ENCODE measurements around the gene NUAK2.
"Not testable (repeated sequence)": the region's sequence is repeated elsewhere in the genome, so short reads cannot be mapped to it uniquely, and the experiment has no call there.

Gene NUAK2

DNA sequence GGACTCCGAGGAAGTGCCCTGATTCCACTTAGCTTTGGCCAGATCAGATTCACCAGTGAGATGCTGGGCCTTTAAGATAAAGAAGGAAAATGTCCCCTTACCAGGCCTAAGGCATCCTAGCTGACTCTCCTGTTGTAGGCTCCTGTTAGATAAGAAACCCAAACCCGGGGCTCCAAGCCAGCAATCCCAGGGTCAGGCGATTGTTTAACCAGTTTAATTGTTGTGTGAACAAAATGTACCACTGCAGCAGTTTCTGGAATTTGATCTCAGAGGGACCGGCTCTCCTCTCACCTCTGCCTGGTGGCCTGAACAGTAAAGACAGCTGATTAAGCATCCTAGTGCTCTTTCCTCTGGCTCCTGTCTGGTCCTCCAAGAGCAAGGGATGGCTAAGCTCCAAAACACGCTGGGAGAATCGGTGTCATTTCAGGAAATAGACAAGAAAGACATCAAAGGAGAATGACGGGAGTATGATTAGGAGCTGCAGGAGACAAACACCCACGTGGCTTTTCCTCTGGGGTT lies 44.5 kb upstream of the NUAK2 start:
- no peak overlapping the region for H3K18ac ChIP-seq (ENCODE audit: low read depth in 1 of 2, low read length in 2 of 2)
- H3K79me1 ChIP-seq (replicated peaks; ENCODE audit: low read length, poor library complexity, severe bottlenecking), result no peaks in the 10 kb centered on the region
- no peak overlapping the region for H2BK15ac ChIP-seq (ENCODE audit: low read depth, poor library complexity, severe bottlenecking)
- no peaks in the 10 kb centered on the region for H3K36me3 ChIP-seq (ENCODE audit: control insufficient read depth in 1 of 2, insufficient read depth in 2 of 2, low read depth in 1 of 2, low read length in 2 of 2)
- DNase-seq, result no peak
- H3K9me3 ChIP-seq (ENCODE audit: control insufficient read depth, low read length), result no peaks in the 10 kb centered on the region
- no peak overlapping the region for H4K91ac ChIP-seq (ENCODE audit: low read length)
- no peaks in the 10 kb centered on the region for H3K4me1 ChIP-seq (ENCODE audit: control insufficient read depth, insufficient read depth, low read depth, low read length)
- H3K27me3 ChIP-seq (ENCODE audit: control insufficient read depth in 1 of 2, insufficient read depth in 1 of 2, low read length in 2 of 2), result peaks cover 37 to 42% of the 10 kb centered on the region in 2 experiments
- no peak overlapping the region for H2BK12ac ChIP-seq (ENCODE audit: low read length in 2 of 2)
- 67% methylated on average over 7 of the region's 8 CpGs for WGBS
- H3K4me3 ChIP-seq (ENCODE audit: insufficient read depth in 1 of 2, low read depth in 1 of 2, low read length in 2 of 2), result no peak overlapping the region
- no peak overlapping the region for H4K8ac ChIP-seq (ENCODE audit: low read length)
- H2BK5ac ChIP-seq (ENCODE audit: low read depth, low read length, poor library complexity, severe bottlenecking), result no peak overlapping the region
- no peak overlapping the region for H3K23ac ChIP-seq (ENCODE audit: low read length in 2 of 2)
- no peak overlapping the region for H3K9ac ChIP-seq (ENCODE audit: low read length)
- no peak overlapping the region for H3K4ac ChIP-seq (ENCODE audit: low read depth in 1 of 2, low read length in 2 of 2)
- H2AFZ ChIP-seq (ENCODE audit: low read depth, low read length), result no peak overlapping the region
- no peak overlapping the region for H2AK5ac ChIP-seq (ENCODE audit: low read length, severe bottlenecking)
- no peak overlapping the region for H3K14ac ChIP-seq (ENCODE audit: low read length in 2 of 2)
- H3K4me2 ChIP-seq (ENCODE audit: low read length, poor library complexity, severe bottlenecking), result no peak overlapping the region
- H3K27ac ChIP-seq (ENCODE audit: low read length, poor library complexity, severe bottlenecking), result no peak overlapping the region
- H2BK120ac ChIP-seq (ENCODE audit: low read depth, low read length), result no peak overlapping the region

DNA sequence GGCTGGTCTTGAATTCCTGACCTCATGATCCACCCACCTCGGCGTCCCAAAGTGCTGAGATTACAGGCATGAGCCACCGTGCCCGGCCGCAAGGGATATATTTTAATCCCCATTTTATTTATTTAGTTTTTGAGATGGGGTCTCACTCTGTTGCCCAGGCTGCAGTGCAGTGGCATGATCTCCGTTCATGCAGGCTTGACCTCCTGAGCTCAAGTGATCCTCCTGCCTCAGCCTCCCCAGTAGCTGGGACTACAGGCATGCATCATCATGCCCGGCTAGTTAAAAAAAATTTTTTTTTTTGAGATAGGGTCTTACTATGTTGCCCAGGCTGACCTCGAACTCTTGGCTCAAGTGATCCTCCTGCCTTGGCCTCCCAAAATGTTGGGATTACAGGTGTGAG lies 43.5 kb upstream of the NUAK2 start:
- not testable (repeated sequence) for H2AFZ ChIP-seq (ENCODE audit: low read depth, low read length); H3K36me3 ChIP-seq (ENCODE audit: control insufficient read depth in 1 of 2, insufficient read depth in 2 of 2, low read depth in 1 of 2, low read length in 2 of 2); DNase-seq; H2BK12ac ChIP-seq (ENCODE audit: low read length in 2 of 2); H2BK120ac ChIP-seq (ENCODE audit: low read depth, low read length); H3K23ac ChIP-seq (ENCODE audit: low read length in 2 of 2); H3K9ac ChIP-seq (ENCODE audit: low read length); H3K9me3 ChIP-seq (ENCODE audit: control insufficient read depth, low read length); H3K4me1 ChIP-seq (ENCODE audit: control insufficient read depth, insufficient read depth, low read depth, low read length); H3K18ac ChIP-seq (ENCODE audit: low read depth in 1 of 2, low read length in 2 of 2); H3K14ac ChIP-seq (ENCODE audit: low read length in 2 of 2); H3K79me1 ChIP-seq (replicated peaks; ENCODE audit: low read length, poor library complexity, severe bottlenecking); H2AK5ac ChIP-seq (ENCODE audit: low read length, severe bottlenecking); H4K91ac ChIP-seq (ENCODE audit: low read length); H2BK15ac ChIP-seq (ENCODE audit: low read depth, poor library complexity, severe bottlenecking); H3K4me3 ChIP-seq (ENCODE audit: insufficient read depth in 1 of 2, low read depth in 1 of 2, low read length in 2 of 2); H3K4me2 ChIP-seq (ENCODE audit: low read length, poor library complexity, severe bottlenecking); H3K27ac ChIP-seq (ENCODE audit: low read length, poor library complexity, severe bottlenecking); H3K4ac ChIP-seq (ENCODE audit: low read depth in 1 of 2, low read length in 2 of 2); H2BK5ac ChIP-seq (ENCODE audit: low read depth, low read length, poor library complexity, severe bottlenecking); H4K8ac ChIP-seq (ENCODE audit: low read length)
- peaks cover 45 to 46% of the 10 kb centered on the region in 2 experiments for H3K27me3 ChIP-seq (ENCODE audit: control insufficient read depth in 1 of 2, insufficient read depth in 1 of 2, low read length in 2 of 2)
- WGBS, result 94% methylated on average over 4 of the region's 8 CpGs

DNA sequence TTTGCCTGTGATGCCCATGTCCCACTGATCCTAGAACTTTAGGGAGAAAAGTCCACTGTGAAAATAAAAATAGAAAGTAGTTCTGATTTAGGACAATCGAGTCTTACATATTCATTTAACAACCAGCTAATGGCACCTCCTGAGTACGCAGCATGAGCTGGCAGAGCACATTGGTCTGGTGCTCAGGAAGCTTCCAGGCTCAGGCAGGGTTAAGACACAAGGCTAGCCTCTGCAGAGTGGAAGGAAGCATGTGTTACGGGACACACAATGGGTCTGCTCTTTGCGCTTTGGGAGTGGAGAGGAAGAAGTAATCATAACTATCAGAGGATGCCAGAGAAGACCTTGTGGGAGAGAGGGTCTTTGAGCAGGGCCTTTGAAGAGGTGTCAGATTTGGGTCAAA lies 39.3 kb upstream of the NUAK2 start:
- peaks cover 52 to 70% of the 10 kb centered on the region in 2 experiments for H3K27me3 ChIP-seq (ENCODE audit: control insufficient read depth in 1 of 2, insufficient read depth in 1 of 2, low read length in 2 of 2)
- no peak overlapping the region for H3K23ac ChIP-seq (ENCODE audit: low read length in 2 of 2)
- H3K18ac ChIP-seq (ENCODE audit: low read depth in 1 of 2, low read length in 2 of 2), result no peak overlapping the region
- no peaks in the 10 kb centered on the region for H3K36me3 ChIP-seq (ENCODE audit: control insufficient read depth in 1 of 2, insufficient read depth in 2 of 2, low read depth in 1 of 2, low read length in 2 of 2)
- no peak overlapping the region for H3K14ac ChIP-seq (ENCODE audit: low read length in 2 of 2)
- no peak overlapping the region for H4K91ac ChIP-seq (ENCODE audit: low read length)
- H3K27ac ChIP-seq (ENCODE audit: low read length, poor library complexity, severe bottlenecking), result no peak overlapping the region
- no peak overlapping the region for H3K4me2 ChIP-seq (ENCODE audit: low read length, poor library complexity, severe bottlenecking)
- H2BK5ac ChIP-seq (ENCODE audit: low read depth, low read length, poor library complexity, severe bottlenecking), result no peak overlapping the region
- no peak overlapping the region for H2BK15ac ChIP-seq (ENCODE audit: low read depth, poor library complexity, severe bottlenecking)
- H4K8ac ChIP-seq (ENCODE audit: low read length), result no peak overlapping the region
- H2BK120ac ChIP-seq (ENCODE audit: low read depth, low read length), result no peak overlapping the region
- WGBS, result 86% methylated on average over 4 of the region's 4 CpGs
- H3K9ac ChIP-seq (ENCODE audit: low read length), result no peak overlapping the region
- no peak overlapping the region for H3K4me3 ChIP-seq (ENCODE audit: insufficient read depth in 1 of 2, low read depth in 1 of 2, low read length in 2 of 2)
- no peak overlapping the region for H2AK5ac ChIP-seq (ENCODE audit: low read length, severe bottlenecking)
- H2BK12ac ChIP-seq (ENCODE audit: low read length in 2 of 2), result no peak overlapping the region
- H2AFZ ChIP-seq (ENCODE audit: low read depth, low read length), result no peak overlapping the region
- H3K9me3 ChIP-seq (ENCODE audit: control insufficient read depth, low read length), result no peaks in the 10 kb centered on the region
- no peak for DNase-seq
- H3K4ac ChIP-seq (ENCODE audit: low read depth in 1 of 2, low read length in 2 of 2), result no peak overlapping the region
- no peaks in the 10 kb centered on the region for H3K79me1 ChIP-seq (replicated peaks; ENCODE audit: low read length, poor library complexity, severe bottlenecking)
- no peaks in the 10 kb centered on the region for H3K4me1 ChIP-seq (ENCODE audit: control insufficient read depth, insufficient read depth, low read depth, low read length)

DNA sequence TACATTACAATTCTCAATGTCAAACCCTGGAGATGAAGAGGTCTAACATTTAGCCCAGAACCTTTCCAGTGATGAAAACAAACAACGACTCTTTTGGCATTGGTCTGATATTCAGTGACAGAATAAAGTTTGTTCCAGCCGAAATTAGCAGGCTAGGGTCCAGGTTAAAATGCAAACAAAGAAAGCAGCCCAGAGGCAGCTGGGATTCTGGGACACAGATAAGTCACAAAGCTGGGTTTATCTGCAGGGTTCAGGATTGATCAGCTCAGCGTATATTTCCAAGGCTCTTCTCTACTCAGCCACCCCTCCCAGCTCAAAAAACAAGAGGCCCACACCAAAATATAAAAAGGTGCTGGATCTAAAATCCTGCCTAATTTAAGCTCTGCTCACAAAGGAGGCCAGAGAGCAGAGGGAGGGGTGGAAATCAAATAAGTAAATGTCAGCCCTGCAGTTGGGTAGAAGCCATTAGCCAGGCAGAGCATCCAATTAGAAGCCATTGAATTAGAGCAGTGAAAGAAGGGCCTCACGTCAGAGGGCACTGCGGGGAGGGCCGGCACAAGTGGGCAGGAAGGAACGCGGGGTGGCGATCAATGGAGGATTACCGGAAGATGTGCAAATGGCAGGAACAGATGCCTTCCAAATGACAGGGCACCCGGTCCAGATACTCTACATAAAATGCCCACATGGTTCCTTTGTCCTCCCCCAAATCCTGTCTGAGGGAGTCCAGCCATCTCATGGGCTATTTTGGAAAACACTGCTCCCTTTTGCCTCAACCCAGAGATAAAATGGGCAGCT lies 38.4 kb upstream of the NUAK2 start:
- H3K23ac ChIP-seq (ENCODE audit: low read length in 2 of 2), result no peak overlapping the region
- no peak overlapping the region for H4K91ac ChIP-seq (ENCODE audit: low read length)
- no peak overlapping the region for H3K27ac ChIP-seq (ENCODE audit: low read length, poor library complexity, severe bottlenecking)
- no peaks in the 10 kb centered on the region for H3K9me3 ChIP-seq (ENCODE audit: control insufficient read depth, low read length)
- H3K27me3 ChIP-seq (ENCODE audit: control insufficient read depth in 1 of 2, insufficient read depth in 1 of 2, low read length in 2 of 2), result peaks cover 50 to 64% of the 10 kb centered on the region in 2 experiments
- no peak overlapping the region for H2AFZ ChIP-seq (ENCODE audit: low read depth, low read length)
- no peaks in the 10 kb centered on the region for H3K4me1 ChIP-seq (ENCODE audit: control insufficient read depth, insufficient read depth, low read depth, low read length)
- H3K4me3 ChIP-seq (ENCODE audit: insufficient read depth in 1 of 2, low read depth in 1 of 2, low read length in 2 of 2), result no peak overlapping the region
- H3K18ac ChIP-seq (ENCODE audit: low read depth in 1 of 2, low read length in 2 of 2), result no peak overlapping the region
- no peak overlapping the region for H3K9ac ChIP-seq (ENCODE audit: low read length)
- no peaks in the 10 kb centered on the region for H3K36me3 ChIP-seq (ENCODE audit: control insufficient read depth in 1 of 2, insufficient read depth in 2 of 2, low read depth in 1 of 2, low read length in 2 of 2)
- H2BK120ac ChIP-seq (ENCODE audit: low read depth, low read length), result no peak overlapping the region
- H2BK15ac ChIP-seq (ENCODE audit: low read depth, poor library complexity, severe bottlenecking), result no peak overlapping the region
- H3K4ac ChIP-seq (ENCODE audit: low read depth in 1 of 2, low read length in 2 of 2), result no peak overlapping the region
- WGBS, result 87% methylated on average over 11 of the region's 11 CpGs
- no peak overlapping the region for H2AK5ac ChIP-seq (ENCODE audit: low read length, severe bottlenecking)
- H2BK5ac ChIP-seq (ENCODE audit: low read depth, low read length, poor library complexity, severe bottlenecking), result no peak overlapping the region
- peak overlapping the region in 1 of 2 experiments; percentile 22 for H3K14ac ChIP-seq (ENCODE audit: low read length in 2 of 2)
- no peak overlapping the region for H3K4me2 ChIP-seq (ENCODE audit: low read length, poor library complexity, severe bottlenecking)
- no peak overlapping the region for H4K8ac ChIP-seq (ENCODE audit: low read length)
- H2BK12ac ChIP-seq (ENCODE audit: low read length in 2 of 2), result no peak overlapping the region
- DNase-seq, result no peak
- H3K79me1 ChIP-seq (replicated peaks; ENCODE audit: low read length, poor library complexity, severe bottlenecking), result no peaks in the 10 kb centered on the region
